GM18517 (cell line): Measurements from ENCODE around the gene CNOT6L.
"Not testable (repeated sequence)": the region's sequence is repeated elsewhere in the genome, so short reads cannot be mapped to it uniquely, and the experiment has no call there.

Experiments
- ATAC-seq: cut with Tn5 transposase; IDR thresholded peaks from one replicate; pipeline ENCODE4 v1.9.1; 2021; ENCODE audit warnings: mild to moderate bottlenecking, moderate library complexity; ENCODE audit not compliant: unreplicated experiment

Gene CNOT6L

GRCh38 chr4:77818602-77819403 is at the start of gene CNOT6L:
TSS of gene CNOT6L (minus strand) at chr4:77819368. CDS start at chr4:77819308, 60 bp downstream.
- no peak for ATAC-seq

- ATAC-seq: no peak
Measured at GRCh38 chr4:77865259-77865658, 46.1 kb upstream of the CNOT6L start.

- ATAC-seq: not testable (repeated sequence)
Measured at GRCh38 chr4:77863341-77863740, 44.2 kb upstream of the CNOT6L start.

- peak; percentile 86 for ATAC-seq
Measured at GRCh38 chr4:77862478-77863216, 43.5 kb upstream of the CNOT6L start, which contains the start of gene MRPL1. TSS of gene MRPL1 (plus strand) at chr4:77862830. CDS start at chr4:77862849, 19 bp downstream.

- ATAC-seq: no peak
Measured at GRCh38 chr4:77861495-77861894, 42.3 kb upstream of the CNOT6L start.

- ATAC-seq: no peak
Measured at GRCh38 chr4:77859256-77859655, 40.1 kb upstream of the CNOT6L start.

- ATAC-seq: no peak
Measured at GRCh38 chr4:77856152-77856551, 37.0 kb upstream of the CNOT6L start.

GRCh38 chr4:77854431-77855111 is 35.4 kb upstream of the CNOT6L start:
- ATAC-seq: no peak

GRCh38 chr4:77852892-77853495 is 33.8 kb upstream of the CNOT6L start:
- peak; percentile 72 for ATAC-seq

- ATAC-seq: no peak
Measured at GRCh38 chr4:77849278-77849965, 30.3 kb upstream of the CNOT6L start.

GRCh38 chr4:77848508-77848907 is 29.3 kb upstream of the CNOT6L start:
- ATAC-seq: no peak

GRCh38 chr4:77845929-77846328 is 26.8 kb upstream of the CNOT6L start:
- no peak for ATAC-seq

GRCh38 chr4:77845400-77845799 is 26.2 kb upstream of the CNOT6L start:
- ATAC-seq: no peak

GRCh38 chr4:77844363-77844762 is 25.2 kb upstream of the CNOT6L start:
- ATAC-seq: no peak

GRCh38 chr4:77843628-77844027 is 24.5 kb upstream of the CNOT6L start:
- ATAC-seq: no peak

- no peak for ATAC-seq
Measured at GRCh38 chr4:77834403-77834802, 15.2 kb upstream of the CNOT6L start.

- no peak for ATAC-seq
Measured at GRCh38 chr4:77833126-77833724, 14.1 kb upstream of the CNOT6L start.

- peak; percentile 78 for ATAC-seq
Measured at GRCh38 chr4:77827343-77827742, 8.2 kb upstream of the CNOT6L start.

GRCh38 chr4:77826275-77826674 is 7.1 kb upstream of the CNOT6L start:
- no peak for ATAC-seq

GRCh38 chr4:77821775-77822174 is 2.6 kb upstream of the CNOT6L start:
- ATAC-seq: no peak
